Liver (tissue), 9 donors: ENCODE data around the gene HMX1. TPM values are rescaled to one million over a fixed set of nuclear protein-coding genes. Genes with fewer than 3 reads are reported as not detected.

ENCODE experiments used
- DNase-seq: peaks from one replicate; pipeline ENCODE4 v3.0.0-alpha.2; 2017; ENCODE audit warnings: low spot score
- H3K27ac ChIP-seq, 2 donors: one replicate each; pipeline ENCODE4 v1.7.0; 2013; ENCODE audit warnings: inconsistent platforms in 2 of 2, low read length in 2 of 2, control low read depth in 1 of 2, low read depth in 1 of 2, mild to moderate bottlenecking in 1 of 2
- H3K27me3 ChIP-seq, 4 donors: one replicate each; pipeline versions ENCODE4 v1.6.1 to v1.7.0; 2013; ENCODE audit warnings: low read length in 3 of 4, inconsistent platforms in 1 of 4, mild to moderate bottlenecking in 1 of 4, moderate library complexity in 1 of 4; ENCODE audit not compliant: control insufficient read depth in 4 of 4, insufficient read depth in 4 of 4
- H3K36me3 ChIP-seq, 4 donors: one replicate each; pipeline versions ENCODE4 v1.6.1 to v1.7.0; 2013; ENCODE audit warnings: low read length in 3 of 4, mild to moderate bottlenecking in 3 of 4, low read depth in 1 of 4, moderate library complexity in 1 of 4; ENCODE audit not compliant: control insufficient read depth in 4 of 4, insufficient read depth in 3 of 4
- H3K4me1 ChIP-seq, 4 donors: one replicate each; pipeline versions ENCODE4 v1.6.1 to v1.7.0; 2013; ENCODE audit warnings: low read length in 3 of 4, mild to moderate bottlenecking in 3 of 4, moderate library complexity in 1 of 4; ENCODE audit not compliant: control insufficient read depth in 4 of 4, insufficient read depth in 4 of 4
- H3K4me3 ChIP-seq, 3 donors: one replicate each; pipeline versions ENCODE4 v1.6.1 to v1.7.0; 2013; ENCODE audit warnings: low read length in 3 of 3, control low read depth in 1 of 3, low read depth in 1 of 3, mild to moderate bottlenecking in 1 of 3
- H3K9ac ChIP-seq, 2 donors: one replicate each; pipeline ENCODE4 v1.7.0; 2013; ENCODE audit warnings: low read length in 2 of 2, mild to moderate bottlenecking in 2 of 2, moderate library complexity in 2 of 2, control low read depth in 1 of 2, low read depth in 1 of 2
- H3K9me3 ChIP-seq, 4 donors: one replicate each; pipeline versions ENCODE4 v1.6.1 to v1.7.0; 2013; ENCODE audit warnings: low read length in 3 of 4; ENCODE audit not compliant: control insufficient read depth in 4 of 4
- CTCF ChIP-seq: fragments of 150-350 bp; IDR thresholded peaks from 2 replicates; pipeline ENCODE4 v1.5.1; 2017; ENCODE audit warnings: improper control_type of control experiment, low read depth, low read length; ENCODE audit not compliant: missing input control
- FOXA1 ChIP-seq: IDR thresholded peaks from 2 replicates; pipeline ENCODE4 v1.6.1; 2016; ENCODE audit warnings: antibody characterized with exemption
- GABPA ChIP-seq, 2 donors: IDR thresholded peaks in 1 of 2; conservative IDR thresholded peaks in 1 of 2; 2 replicates each; pipeline ENCODE4 v1.6.1; 2016; ENCODE audit warnings: antibody characterized with exemption in 2 of 2, mild to moderate bottlenecking in 1 of 2, moderate library complexity in 1 of 2
- HNF4G ChIP-seq: IDR thresholded peaks from 2 replicates; pipeline ENCODE4 v1.6.1; 2016; ENCODE audit warnings: antibody characterized with exemption
- JUND ChIP-seq, 2 donors: IDR thresholded peaks; 2 replicates each; pipeline ENCODE4 v1.6.1; 2016; ENCODE audit warnings: antibody characterized with exemption in 2 of 2
- NR2F2 ChIP-seq: IDR thresholded peaks from 2 replicates; pipeline ENCODE4 v1.6.1; 2016; ENCODE audit warnings: antibody characterized with exemption
- RXRA ChIP-seq, 2 donors: IDR thresholded peaks; 2 replicates each; pipeline ENCODE4 v1.6.1; 2017 to 2018; ENCODE audit warnings: antibody characterized with exemption in 2 of 2, mild to moderate bottlenecking in 1 of 2
- TAF1 ChIP-seq: conservative IDR thresholded peaks from 2 replicates; pipeline ENCODE4 v1.6.1; 2016; ENCODE audit warnings: antibody characterized with exemption, mild to moderate bottlenecking
- ZBTB33 ChIP-seq: IDR thresholded peaks from 2 replicates; pipeline ENCODE4 v1.6.1; 2016; ENCODE audit warnings: antibody characterized with exemption
- WGBS: extraction: QIAGEN DNeasy Blood & Tissue Kit; methylation state at CpG from one replicate; pipeline ENCODE4 v1.1.7; 2013; 5-methylcytosine and 5-hydroxymethylcytosine counted together
- polyA plus RNA-seq, 2 donors: library from polyadenylated mRNA; stranded (reverse) in 1 of 2; unstranded in 1 of 2; fragments of 200-250 nt in 1 of 2; fragments of >200 nt in 1 of 2; fragmentation: Nextera tagmentation in 1 of 2; extraction: Ambion mirVana in 1 of 2; gene quantifications; one replicate each; pipeline versions ENCODE4 v1.2.1 to v1.2.3, GENCODE V29; 2013 to 2015
- total RNA-seq, 2 donors: library from RNA; depleted of rRNA; stranded (reverse); fragments of >200 nt; gene quantifications; one replicate each; pipeline ENCODE4 v1.2.3, GENCODE V29; 2014
- donor health status: healthy.
- donor health status: healthy.
- donor health status: healthy.
- donor health status: healthy.
- donor health status: healthy.

Gene HMX1
- total and polyA plus RNA-seq, 4 donors = not detected

- Histone ChIP-seq H3K27ac (no peak overlapping the region), H3K27me3 (peaks cover 0 to 22% (median 7%) of the 10 kb centered on the region in 4 donors), H3K9ac (no peak overlapping the region), H3K9me3 (peaks cover 0 to 9% (median 4%) of the 10 kb centered on the region in 4 donors), H3K4me1 (no peaks in the 10 kb centered on the region), H3K36me3 (no peaks in the 10 kb centered on the region), H3K4me3 (no peak overlapping the region)
- WGBS = 81% methylated on average over 20 of the region's 20 CpGs
- no peak for TF ChIP-seq FOXA1
- TF ChIP-seq JUND (IDR thresholded peaks at IDR 0.05) = no peak
- no peak for TF ChIP-seq TAF1
- no peak for TF ChIP-seq RXRA (IDR thresholded peaks at IDR 0.05)
- TF ChIP-seq HNF4G = no peak
- DNase-seq = no peak
Measured at GRCh38 chr4:8851321-8852117, 20.1 kb downstream of the HMX1 start.

DNA sequence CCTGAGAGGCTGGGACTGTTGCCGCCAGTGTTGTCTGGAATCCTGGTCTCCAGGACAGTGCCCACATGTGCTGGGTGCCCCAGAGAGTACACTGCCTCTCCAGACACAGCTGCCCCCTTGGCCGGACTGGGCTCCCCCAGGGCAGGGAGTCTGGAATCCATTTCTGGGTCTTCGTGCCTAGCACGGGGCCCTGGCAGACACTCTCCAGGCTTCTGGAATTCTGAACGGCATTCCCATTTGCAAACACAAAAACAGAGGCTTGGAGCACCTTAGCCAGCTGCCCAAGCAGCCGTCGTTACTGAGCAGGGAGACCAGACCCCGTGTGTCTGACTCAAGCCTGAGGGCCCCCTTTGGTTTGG, 20.8 kb downstream of the HMX1 start:
- DNase-seq = no peak
- peaks cover 0 to 9% (median 4%) of the 10 kb centered on the region in 4 donors for H3K9me3 ChIP-seq
- H3K9ac ChIP-seq = no peak overlapping the region
- H3K27me3 ChIP-seq = peaks cover 0 to 22% (median 6%) of the 10 kb centered on the region in 4 donors
- WGBS = 76% methylated on average over 8 of the region's 8 CpGs
- H3K4me3 ChIP-seq = no peak overlapping the region
- H3K27ac ChIP-seq = no peak overlapping the region
- no peaks in the 10 kb centered on the region for H3K36me3 ChIP-seq
- H3K4me1 ChIP-seq = no peaks in the 10 kb centered on the region
- TF ChIP-seq GABPA (IDR thresholded peaks at IDR 0.05 in 1 of 2, conservative IDR thresholded peaks at IDR 0.05 in 1 of 2) (no peak), NR2F2 (no peak), CTCF (no peak), ZBTB33 (no peak)

- Histone ChIP-seq H3K27me3 (peaks cover 0 to 22% (median 4%) of the 10 kb centered on the region in 4 donors), H3K4me1 (no peaks in the 10 kb centered on the region), H3K36me3 (no peaks in the 10 kb centered on the region), H3K9ac (no peak overlapping the region), H3K4me3 (no peak overlapping the region), H3K9me3 (peaks cover 0 to 9% (median 4%) of the 10 kb centered on the region in 4 donors), H3K27ac (no peak overlapping the region)
- 76% methylated on average over 23 of the region's 23 CpGs for WGBS
- no peak for TF ChIP-seq FOXA1
- no peak for DNase-seq
Measured at GRCh38 chr4:8850074-8850829, 21.4 kb downstream of the HMX1 start.
